ENCODE measurements around the gene RDH16. TPM values are rescaled to one million over a fixed set of nuclear protein-coding genes. Genes with fewer than 3 reads are reported as not detected.
"Not testable (repeated sequence)": the region's sequence is repeated elsewhere in the genome, so short reads cannot be mapped to it uniquely, and the experiment has no call there.

The RDH16 gene
- total RNA-seq, 1 donor from 2014 or later: 1.6 TPM

- H3K4me3 ChIP-seq (ENCODE audit: low read depth, low read length): no peak overlapping the region
- FAIRE-seq (no peak), DNase-seq (ENCODE audit: low read depth) (no peak)
- H3K36me3 ChIP-seq (ENCODE audit: control insufficient read depth, insufficient read depth, low read length): no peaks in the 10 kb centered on the region
- no peaks in the 10 kb centered on the region for H3K27me3 ChIP-seq (ENCODE audit: control insufficient read depth, insufficient read depth, low read length)
- no peak for TF ChIP-seq CTCF (IDR thresholded peaks at IDR 0.05; ENCODE audit: insufficient read depth, low read length, severe bottlenecking)
Measured at GRCh38 chr12:56916996-56917333, 40.4 kb downstream of the RDH16 start.

DNA sequence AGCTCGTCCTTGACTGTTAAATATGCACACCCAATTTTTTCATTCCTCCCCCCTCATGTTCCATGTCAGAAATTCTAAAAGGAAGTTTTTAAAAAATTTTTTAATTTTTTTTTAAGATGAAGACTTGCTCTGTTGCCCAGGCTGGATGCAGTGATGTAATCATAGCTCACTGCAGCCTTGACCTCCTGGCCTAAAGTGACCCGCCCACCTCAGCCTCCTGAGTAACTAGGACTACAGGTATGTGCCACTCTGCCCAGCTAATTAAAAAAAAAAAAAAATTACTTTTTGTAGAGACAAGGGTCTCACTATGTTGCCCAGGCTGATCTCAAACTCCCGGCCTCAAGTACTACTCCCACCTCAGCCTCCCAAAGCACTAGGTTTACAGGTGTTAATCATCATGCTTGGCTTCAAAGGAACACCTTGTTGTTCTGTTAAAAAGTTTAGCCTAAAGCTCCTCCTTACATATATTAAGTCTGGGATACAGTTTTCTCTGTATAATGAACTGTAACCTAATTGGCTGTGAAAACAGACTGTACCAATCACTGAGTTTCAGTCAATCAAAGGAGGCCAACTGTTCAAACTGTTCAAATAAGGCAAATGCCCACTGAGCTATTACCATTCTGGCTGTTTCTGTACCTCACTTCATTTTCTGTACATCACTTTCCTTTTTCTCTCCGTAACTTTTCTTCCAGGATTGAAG lies 41.0 kb downstream of the RDH16 start:
- no peak for TF ChIP-seq CTCF (IDR thresholded peaks at IDR 0.05; ENCODE audit: insufficient read depth, low read length, severe bottlenecking)
- DNase-seq (ENCODE audit: low read depth) (no peak), FAIRE-seq (no peak)
- H3K4me3 ChIP-seq (ENCODE audit: low read depth, low read length): no peak overlapping the region
- no peaks in the 10 kb centered on the region for H3K27me3 ChIP-seq (ENCODE audit: control insufficient read depth, insufficient read depth, low read length)
- H3K36me3 ChIP-seq (ENCODE audit: control insufficient read depth, insufficient read depth, low read length): no peaks in the 10 kb centered on the region

DNA sequence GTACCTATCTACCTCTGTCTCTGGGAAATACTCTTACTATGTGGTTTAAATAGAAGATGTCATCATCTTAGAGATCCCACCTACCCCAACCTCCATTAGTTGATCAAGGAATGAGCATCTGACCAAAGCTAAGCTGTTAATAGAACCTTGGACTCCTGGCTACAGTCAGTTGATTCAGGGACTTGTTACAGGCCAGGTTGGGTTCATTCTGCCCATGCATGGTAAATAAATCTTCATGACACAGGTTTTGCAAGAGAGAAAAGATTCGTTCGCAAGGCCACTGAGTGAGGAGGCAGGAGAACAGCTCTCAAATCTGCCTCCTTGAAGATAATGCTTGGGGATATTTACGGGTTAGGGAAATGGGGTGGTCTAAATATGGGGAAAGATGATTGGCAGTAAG lies 42.7 kb downstream of the RDH16 start:
- FAIRE-seq (no peak), DNase-seq (ENCODE audit: low read depth) (no peak)
- no peaks in the 10 kb centered on the region for H3K27me3 ChIP-seq (ENCODE audit: control insufficient read depth, insufficient read depth, low read length)
- no peak for TF ChIP-seq CTCF (IDR thresholded peaks at IDR 0.05; ENCODE audit: insufficient read depth, low read length, severe bottlenecking)
- no peak overlapping the region for H3K4me3 ChIP-seq (ENCODE audit: low read depth, low read length)
- H3K36me3 ChIP-seq (ENCODE audit: control insufficient read depth, insufficient read depth, low read length): no peaks in the 10 kb centered on the region

DNA sequence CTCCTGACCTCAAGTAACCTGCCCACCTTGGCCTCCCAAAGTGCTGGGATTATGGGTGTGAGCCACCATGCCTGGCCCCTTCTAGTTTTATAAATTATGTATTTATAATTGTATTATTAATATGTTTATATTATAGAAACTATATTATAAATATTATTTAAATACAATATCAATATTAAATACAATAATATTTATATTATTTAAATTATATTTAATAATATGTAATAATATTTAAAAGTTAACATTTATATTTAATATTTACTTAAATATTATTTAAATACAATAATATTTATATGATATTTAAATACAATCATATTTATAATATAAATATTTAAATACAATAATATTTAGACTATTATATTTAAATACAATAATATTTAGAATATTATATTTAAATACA lies 43.2 kb downstream of the RDH16 start:
- no peaks in the 10 kb centered on the region for H3K27me3 ChIP-seq (ENCODE audit: control insufficient read depth, insufficient read depth, low read length)
- FAIRE-seq: no peak
- H3K36me3 ChIP-seq (ENCODE audit: control insufficient read depth, insufficient read depth, low read length): no peaks in the 10 kb centered on the region
- no peak for TF ChIP-seq CTCF (IDR thresholded peaks at IDR 0.05; ENCODE audit: insufficient read depth, low read length, severe bottlenecking)
- no peak for DNase-seq (ENCODE audit: low read depth)
- H3K4me3 ChIP-seq (ENCODE audit: low read depth, low read length): no peak overlapping the region

- H3K4me3 ChIP-seq (ENCODE audit: low read depth, low read length); H3K27me3 ChIP-seq (ENCODE audit: control insufficient read depth, insufficient read depth, low read length); H3K36me3 ChIP-seq (ENCODE audit: control insufficient read depth, insufficient read depth, low read length); FAIRE-seq; DNase-seq (ENCODE audit: low read depth): not testable (repeated sequence)
Measured at GRCh38 chr12:56909403-56909802, 48.0 kb downstream of the RDH16 start.

DNA sequence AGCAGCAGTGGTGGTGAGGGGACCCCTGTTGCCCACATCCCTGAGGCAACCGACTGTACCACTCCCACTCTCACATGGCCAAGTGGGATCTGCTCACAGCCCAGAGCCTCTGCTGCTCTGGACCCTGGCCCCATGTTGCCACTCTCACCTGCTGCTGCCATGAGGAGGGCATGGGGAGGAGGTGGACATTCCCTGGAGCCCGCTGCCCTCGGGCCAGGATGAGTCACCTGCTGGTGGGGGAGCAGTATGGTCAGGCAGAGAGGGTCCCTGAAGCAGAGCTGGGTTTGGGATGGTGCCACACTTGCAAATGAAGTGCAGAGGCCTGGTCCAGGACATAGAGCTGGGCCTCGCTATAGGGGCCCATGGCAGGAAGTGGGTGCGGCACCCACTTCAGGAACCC lies 49.3 kb downstream of the RDH16 start:
- Histone ChIP-seq H3K36me3 (ENCODE audit: control insufficient read depth, insufficient read depth, low read length) (no peaks in the 10 kb centered on the region), H3K4me3 (ENCODE audit: low read depth, low read length) (no peak overlapping the region), H3K27me3 (ENCODE audit: control insufficient read depth, insufficient read depth, low read length) (no peaks in the 10 kb centered on the region)
- FAIRE-seq: no peak
- no peak for DNase-seq (ENCODE audit: low read depth)
- no peak for TF ChIP-seq CTCF (IDR thresholded peaks at IDR 0.05; ENCODE audit: insufficient read depth, low read length, severe bottlenecking)
